Measurements from ENCODE around the gene STAT4.
"Not testable (repeated sequence)": the region's sequence is repeated elsewhere in the genome, so short reads cannot be mapped to it uniquely, and the experiment has no call there.

The STAT4 gene

GRCh38 chr2:190997526-190998113, 153.2 kb downstream of the STAT4 start:
- no peaks in the 10 kb centered on the region for H3K27me3 ChIP-seq (ENCODE audit: control insufficient read depth, low read length)
- H3K4me2 ChIP-seq (ENCODE audit: low read length): no peak overlapping the region
- no peaks in the 10 kb centered on the region for H3K79me2 ChIP-seq (ENCODE audit: control insufficient read depth, low read length)
- H4K20me1 ChIP-seq (ENCODE audit: control insufficient read depth, insufficient read depth, low read depth, low read length): no peaks in the 10 kb centered on the region
- TF ChIP-seq EZH2phosphoT487 (IDR thresholded peaks at IDR 0.05; ENCODE audit: borderline replicate concordance, low read length) (no peak), CTCF (IDR thresholded peaks at IDR 0.05; ENCODE audit: low read depth, low read length, poor library complexity, severe bottlenecking) (no peak)
- H3K4me3 ChIP-seq (ENCODE audit: low read length): no peak overlapping the region
- no peaks in the 10 kb centered on the region for H3K9me3 ChIP-seq (ENCODE audit: control insufficient read depth, insufficient read depth, low read length)
- H3K27ac ChIP-seq (ENCODE audit: low read depth, low read length): no peak overlapping the region
- H3K9me2 ChIP-seq (replicated peaks; ENCODE audit: control insufficient read depth, low read length): no peaks in the 10 kb centered on the region
- no peaks in the 10 kb centered on the region for H3F3A ChIP-seq (ENCODE audit: control insufficient read depth, insufficient read depth)
- no peaks in the 10 kb centered on the region for H3K36me3 ChIP-seq (ENCODE audit: control insufficient read depth, low read length)
- no peaks in the 10 kb centered on the region for H3K4me1 ChIP-seq (ENCODE audit: control insufficient read depth, low read length)

- H4K20me1 ChIP-seq (ENCODE audit: control insufficient read depth, insufficient read depth, low read depth, low read length): no peaks in the 10 kb centered on the region
- no peaks in the 10 kb centered on the region for H3K9me3 ChIP-seq (ENCODE audit: control insufficient read depth, insufficient read depth, low read length)
- H3F3A ChIP-seq (ENCODE audit: control insufficient read depth, insufficient read depth): no peaks in the 10 kb centered on the region
- no peak overlapping the region for H3K4me3 ChIP-seq (ENCODE audit: low read length)
- TF ChIP-seq CTCF (IDR thresholded peaks at IDR 0.05; ENCODE audit: low read depth, low read length, poor library complexity, severe bottlenecking) (no peak), EZH2phosphoT487 (IDR thresholded peaks at IDR 0.05; ENCODE audit: borderline replicate concordance, low read length) (no peak)
- no peaks in the 10 kb centered on the region for H3K4me1 ChIP-seq (ENCODE audit: control insufficient read depth, low read length)
- no peak overlapping the region for H3K4me2 ChIP-seq (ENCODE audit: low read length)
- no peaks in the 10 kb centered on the region for H3K79me2 ChIP-seq (ENCODE audit: control insufficient read depth, low read length)
- no peaks in the 10 kb centered on the region for H3K9me2 ChIP-seq (replicated peaks; ENCODE audit: control insufficient read depth, low read length)
- H3K27me3 ChIP-seq (ENCODE audit: control insufficient read depth, low read length): no peaks in the 10 kb centered on the region
- H3K36me3 ChIP-seq (ENCODE audit: control insufficient read depth, low read length): no peaks in the 10 kb centered on the region
- no peak overlapping the region for H3K27ac ChIP-seq (ENCODE audit: low read depth, low read length)
These were observed 153.8 kb downstream of the STAT4 start for GRCh38 chr2:190996947-190997346.

GRCh38 chr2:190996338-190996946, 154.4 kb downstream of the STAT4 start:
- Histone ChIP-seq H3K9me3 (ENCODE audit: control insufficient read depth, insufficient read depth, low read length) (no peaks in the 10 kb centered on the region), H3K27me3 (ENCODE audit: control insufficient read depth, low read length) (no peaks in the 10 kb centered on the region), H3F3A (ENCODE audit: control insufficient read depth, insufficient read depth) (no peaks in the 10 kb centered on the region), H4K20me1 (ENCODE audit: control insufficient read depth, insufficient read depth, low read depth, low read length) (no peaks in the 10 kb centered on the region), H3K27ac (ENCODE audit: low read depth, low read length) (no peak overlapping the region), H3K4me3 (ENCODE audit: low read length) (no peak overlapping the region), H3K4me2 (ENCODE audit: low read length) (no peak overlapping the region), H3K9me2 (replicated peaks; ENCODE audit: control insufficient read depth, low read length) (no peaks in the 10 kb centered on the region), H3K4me1 (ENCODE audit: control insufficient read depth, low read length) (no peaks in the 10 kb centered on the region), H3K36me3 (ENCODE audit: control insufficient read depth, low read length) (no peaks in the 10 kb centered on the region), H3K79me2 (ENCODE audit: control insufficient read depth, low read length) (no peaks in the 10 kb centered on the region)
- TF ChIP-seq EZH2phosphoT487 (IDR thresholded peaks at IDR 0.05; ENCODE audit: borderline replicate concordance, low read length) (no peak), CTCF (IDR thresholded peaks at IDR 0.05; ENCODE audit: low read depth, low read length, poor library complexity, severe bottlenecking) (peak; percentile 70)

GRCh38 chr2:190995315-190995714, 155.5 kb downstream of the STAT4 start:
- not testable (repeated sequence) for H3K4me2 ChIP-seq (ENCODE audit: low read length); H3K9me2 ChIP-seq (replicated peaks; ENCODE audit: control insufficient read depth, low read length); H3K79me2 ChIP-seq (ENCODE audit: control insufficient read depth, low read length); H3K27ac ChIP-seq (ENCODE audit: low read depth, low read length); H3K4me1 ChIP-seq (ENCODE audit: control insufficient read depth, low read length); H3K36me3 ChIP-seq (ENCODE audit: control insufficient read depth, low read length); H4K20me1 ChIP-seq (ENCODE audit: control insufficient read depth, insufficient read depth, low read depth, low read length); H3F3A ChIP-seq (ENCODE audit: control insufficient read depth, insufficient read depth); H3K9me3 ChIP-seq (ENCODE audit: control insufficient read depth, insufficient read depth, low read length); H3K27me3 ChIP-seq (ENCODE audit: control insufficient read depth, low read length); H3K4me3 ChIP-seq (ENCODE audit: low read length)
